HEK293T (cell line): ENCODE data around the gene PDF.

Source experiments
- CTCF ChIA-PET: fragments of 350-600 bp; formaldehyde crosslinking; extraction: SDS; loops from one replicate; lab custom pipeline; 2021; ENCODE audit warnings: antibody characterized with exemption, inconsistent platforms; lab: Yijun Ruan, JAX
- POLR2A ChIA-PET: fragments of 350-600 bp; formaldehyde crosslinking; extraction: SDS; loops from one replicate; lab custom pipeline; 2020; ENCODE audit warnings: antibody characterized with exemption, inconsistent platforms; lab: Yijun Ruan, JAX
- DNase-seq: peaks from one replicate; pipeline ENCODE4 v3.0.0; 2012; ENCODE audit warnings: mixed read lengths; ENCODE audit errors: extremely low spot score
- ARNT ChIP-seq: fragments of 450-650 bp; IDR thresholded peaks from 2 replicates; pipeline ENCODE4 v1.6.1; 2017; ENCODE audit warnings: mild to moderate bottlenecking
- BHLHE40 ChIP-seq: fragments of 450-650 bp; IDR thresholded peaks from 2 replicates; pipeline ENCODE4 v1.6.1; 2016; ENCODE audit warnings: mild to moderate bottlenecking, moderate library complexity, borderline replicate concordance
- CTBP1 ChIP-seq: fragments of 450-650 bp; IDR thresholded peaks from 2 replicates; pipeline ENCODE4 v1.6.1; 2016; ENCODE audit warnings: borderline replicate concordance
- ELF4 ChIP-seq: fragments of 450-650 bp; IDR thresholded peaks from 2 replicates; pipeline ENCODE4 v1.6.1; 2017; ENCODE audit warnings: antibody characterized with exemption
- FOXA1 ChIP-seq: fragments of 450-650 bp; IDR thresholded peaks from 2 replicates; pipeline ENCODE4 v1.6.1; 2016; ENCODE audit warnings: mild to moderate bottlenecking
- FOXK2 ChIP-seq: fragments of 450-650 bp; IDR thresholded peaks from 2 replicates; pipeline ENCODE4 v1.6.1; 2016; ENCODE audit warnings: mild to moderate bottlenecking
- FOXM1 ChIP-seq: fragments of 450-650 bp; IDR thresholded peaks from 2 replicates; pipeline ENCODE4 v1.6.1; 2017; ENCODE audit warnings: mild to moderate bottlenecking, borderline replicate concordance
- HDGF ChIP-seq: fragments of 450-650 bp; IDR thresholded peaks from 2 replicates; pipeline ENCODE4 v1.6.1; 2017; ENCODE audit warnings: antibody characterized with exemption, borderline replicate concordance
- L3MBTL2 ChIP-seq: fragments of 450-650 bp; conservative IDR thresholded peaks from 2 replicates; pipeline ENCODE4 v1.6.1; 2016; ENCODE audit warnings: mild to moderate bottlenecking
- LEF1 ChIP-seq: fragments of 450-650 bp; IDR thresholded peaks from 2 replicates; pipeline ENCODE4 v1.6.1; 2017; ENCODE audit warnings: mild to moderate bottlenecking, borderline replicate concordance
- NFRKB ChIP-seq: fragments of 450-650 bp; IDR thresholded peaks from 2 replicates; pipeline ENCODE4 v1.6.1; 2016; ENCODE audit warnings: mild to moderate bottlenecking, moderate library complexity
- PKNOX1 ChIP-seq: fragments of 450-650 bp; IDR thresholded peaks from 2 replicates; pipeline ENCODE4 v1.6.1; 2016
- SP1 ChIP-seq: fragments of 450-650 bp; IDR thresholded peaks from 2 replicates; pipeline ENCODE4 v1.6.1; 2017
- SUZ12 ChIP-seq: fragments of 450-650 bp; IDR thresholded peaks from 2 replicates; pipeline ENCODE4 v1.6.1; 2016; ENCODE audit warnings: mild to moderate bottlenecking
- TARDBP ChIP-seq: fragments of 450-650 bp; IDR thresholded peaks from 2 replicates; pipeline ENCODE4 v1.6.1; 2016
- ZNF384 ChIP-seq: fragments of 450-650 bp; IDR thresholded peaks from 2 replicates; pipeline ENCODE4 v1.6.1; 2016

The PDF gene

DNA sequence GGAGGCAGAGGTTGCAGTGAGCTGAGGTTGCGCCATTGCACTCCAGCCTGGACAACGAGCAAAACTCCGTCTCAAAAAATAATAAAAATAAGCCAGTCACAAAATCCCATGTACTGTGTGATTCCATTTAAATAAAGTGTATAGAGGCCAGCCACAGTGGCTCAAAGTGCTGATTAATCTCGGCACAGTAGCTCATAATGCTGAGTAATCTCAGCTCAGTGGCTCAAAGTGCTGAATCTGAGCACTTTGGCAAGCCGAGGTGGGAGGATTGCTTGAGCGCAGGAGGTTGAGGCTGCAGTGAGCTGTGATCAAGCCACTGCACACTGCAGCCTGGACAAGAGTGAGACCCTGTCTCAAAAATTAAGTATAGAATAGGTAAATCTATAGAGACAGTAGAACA lies 16.3 kb upstream of the PDF start:
- ChIA-PET CTCF (no interaction called here), POLR2A (interaction anchor here (1.5 kb wide), 1 partner anchor 38 kb away, joined by 3 read pairs; no protein-coding TSS in a partner anchor)
- DNase-seq: no peak
- no peak for TF ChIP-seq ZNF384

GRCh38 chr16:69345923-69346322 lies 15.5 kb upstream of the PDF start:
- DNase-seq: no peak
- ChIA-PET CTCF (no interaction called here), POLR2A (no interaction called here)

GRCh38 chr16:69344171-69344570 lies 13.8 kb upstream of the PDF start:
- TF ChIP-seq FOXK2 (no peak), ELF4 (no peak), ARNT (no peak), TARDBP (no peak), FOXM1 (no peak), SP1 (no peak), LEF1 (no peak), PKNOX1 (no peak), L3MBTL2 (no peak), CTBP1 (no peak), HDGF (no peak), NFRKB (no peak), FOXA1 (no peak), BHLHE40 (no peak), SUZ12 (no peak), ZNF384 (no peak)
- ChIA-PET POLR2A (no interaction called here), CTCF (no interaction called here)
- DNase-seq: no peak

More at GRCh38 chr16:69345923-69346322, 15.5 kb upstream of the PDF start:
- no peak for TF ChIP-seq TARDBP
- TF ChIP-seq NFRKB: no peak
- TF ChIP-seq CTBP1: no peak
- no peak for TF ChIP-seq FOXK2
- 0 out of 2 replicates have a peak, but pooled peaks have one; percentile 9 for TF ChIP-seq ELF4
- no peak for TF ChIP-seq ARNT

DNA sequence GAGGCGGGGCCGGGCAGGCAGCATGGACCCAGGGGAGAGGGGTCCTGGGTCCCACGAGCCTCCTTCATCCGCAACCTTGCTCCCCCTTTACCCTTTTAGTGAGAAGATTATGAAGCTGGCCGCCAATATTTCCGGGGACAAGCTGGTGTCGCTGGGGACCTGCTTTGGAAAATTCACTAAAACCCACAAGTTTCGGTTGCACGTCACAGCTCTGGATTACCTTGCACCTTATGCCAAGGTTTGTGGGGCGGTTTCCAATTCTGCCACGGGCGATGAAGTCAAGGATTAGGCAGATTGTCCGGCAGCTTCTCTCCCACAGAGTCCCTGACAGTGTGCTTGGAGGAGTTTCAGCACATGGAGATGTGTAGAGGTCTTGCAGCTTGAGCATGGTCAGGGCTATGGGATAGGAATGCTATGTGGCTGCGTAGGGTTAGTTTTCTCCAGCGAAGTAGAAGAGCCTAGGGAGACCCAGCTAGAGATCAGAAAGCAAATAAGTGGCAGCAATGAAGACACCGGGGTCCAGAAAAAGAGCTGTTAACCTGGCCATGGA lies 9.8 kb upstream of the PDF start:
- ChIA-PET CTCF (no interaction called here), POLR2A (interaction anchor here (0.7 to 1.4 kb wide), 5 partner anchors 10 to 14 kb away, joined by 3 to 6 read pairs (median 5); partner anchors contain the start of gene PDF)
- no peak for TF ChIP-seq FOXA1
- TF ChIP-seq CTBP1: no peak
- TF ChIP-seq NFRKB: no peak
- no peak for TF ChIP-seq HDGF
- TF ChIP-seq ARNT: no peak
- TF ChIP-seq FOXK2: no peak
- no peak for TF ChIP-seq ZNF384
- TF ChIP-seq SUZ12: no peak
- no peak for TF ChIP-seq FOXM1
- no peak for TF ChIP-seq TARDBP
- no peak for TF ChIP-seq LEF1
- no peak for TF ChIP-seq ELF4
- DNase-seq: no peak

DNA sequence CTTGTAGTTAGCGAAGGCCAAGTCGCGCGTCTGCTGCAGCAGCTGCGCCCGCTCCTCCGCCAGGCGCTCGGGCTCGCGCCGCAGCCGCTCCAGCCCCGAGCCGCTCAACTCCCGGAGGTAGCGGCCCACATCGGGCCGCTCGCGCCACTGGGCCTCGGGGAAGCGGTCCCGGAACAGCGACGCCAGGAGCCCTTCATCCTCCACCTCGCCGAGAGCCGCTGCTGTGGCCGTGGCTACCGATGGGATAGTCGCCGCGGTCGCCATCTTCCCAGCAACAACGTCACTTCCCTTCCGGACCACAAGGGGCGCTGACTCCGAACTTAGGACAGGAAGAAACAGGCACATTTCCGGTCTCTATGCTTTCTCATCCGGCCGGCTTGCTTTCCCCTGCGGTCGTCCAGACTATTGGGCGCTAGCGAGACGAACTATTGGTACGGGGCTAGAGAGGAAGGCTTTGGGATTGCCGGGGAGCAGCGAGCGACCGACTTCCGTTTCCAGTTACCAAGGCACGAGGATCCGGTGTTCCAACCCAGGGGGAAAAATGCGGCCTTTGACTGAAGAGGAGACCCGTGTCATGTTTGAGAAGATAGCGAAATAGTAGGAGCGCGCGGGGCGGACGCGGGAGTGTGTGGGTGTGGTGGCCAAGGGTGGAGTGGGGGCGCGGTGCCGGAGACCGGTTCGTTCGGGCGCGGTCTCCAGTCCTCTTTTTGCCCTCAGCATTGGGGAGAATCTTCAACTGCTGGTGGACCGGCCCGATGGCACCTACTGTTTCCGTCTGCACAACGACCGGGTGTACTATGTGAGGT lies 9.1 kb upstream of the PDF start, which contains the start of the genes COG8 and NIP7:
Gene COG8 (minus strand): TSS at position 276 of the 806 bp plus-strand sequence. CDS start 12 bp downstream, at position 264.
Gene NIP7 (plus strand): TSS at position 484 of the 806 bp plus-strand sequence. CDS start 58 bp downstream, at position 542.
- CTCF ChIA-PET: no interaction called here
- TF ChIP-seq FOXK2 (no peak), SP1 (no peak), FOXM1 (no peak), L3MBTL2 (peak; percentile 75), TARDBP (no peak), ELF4 (peak; percentile 59; the same call in 1 of the 2 replicates), ZNF384 (no peak), ARNT (0 out of 2 replicates have a peak, but pooled peaks have one; percentile 7), CTBP1 (no peak), LEF1 (no peak)
- peak; percentile 93 for DNase-seq
- POLR2A ChIA-PET: interaction anchor here (0.9 to 1.4 kb wide), 5 partner anchors 9 to 15 kb away, joined by 4 to 6 read pairs (median 5); partner anchors contain the start of gene PDF

DNA sequence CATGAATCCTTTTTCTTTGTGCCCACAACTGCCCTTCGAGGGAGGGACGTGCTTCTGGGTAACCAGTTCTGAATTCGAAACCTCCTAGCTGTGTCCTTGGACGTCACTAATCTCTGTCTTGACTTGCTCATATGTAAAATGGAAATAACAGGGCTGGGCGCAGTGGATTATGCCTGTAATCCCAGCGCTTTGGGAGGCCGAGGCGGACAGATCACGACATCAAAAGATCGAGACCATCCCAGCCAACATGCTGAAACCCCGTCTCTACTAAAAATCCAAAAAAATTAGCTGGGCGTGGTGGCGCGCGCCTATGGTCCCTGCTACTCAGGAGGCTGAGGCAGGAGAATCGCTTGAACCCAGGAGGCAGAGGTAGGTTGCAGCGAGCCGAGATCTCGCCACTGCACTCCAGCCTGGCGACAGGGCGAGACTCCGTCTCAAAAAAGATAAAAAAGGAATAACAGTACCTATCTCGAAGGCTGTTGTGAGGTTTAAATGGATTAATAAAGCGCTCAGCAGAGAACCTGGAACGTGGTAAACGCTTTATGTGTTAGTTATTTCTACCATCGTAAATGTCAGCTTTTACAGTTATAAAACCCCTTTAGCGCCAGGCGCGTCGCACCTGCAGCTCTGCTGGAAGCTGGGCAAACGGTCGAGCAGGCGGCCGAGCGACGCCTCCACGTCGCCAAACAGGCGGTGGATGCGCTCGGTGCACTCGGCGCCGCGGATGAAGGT lies 8.3 kb upstream of the PDF start:
- TF ChIP-seq BHLHE40 (no peak), L3MBTL2 (peak; percentile 21), HDGF (no peak)
- DNase-seq: no peak
- ChIA-PET POLR2A (interaction anchor here (0.9 to 1.3 kb wide), 2 partner anchors 9 to 50 kb away, joined by 3 to 4 read pairs; no protein-coding TSS in a partner anchor), CTCF (no interaction called here)

DNA sequence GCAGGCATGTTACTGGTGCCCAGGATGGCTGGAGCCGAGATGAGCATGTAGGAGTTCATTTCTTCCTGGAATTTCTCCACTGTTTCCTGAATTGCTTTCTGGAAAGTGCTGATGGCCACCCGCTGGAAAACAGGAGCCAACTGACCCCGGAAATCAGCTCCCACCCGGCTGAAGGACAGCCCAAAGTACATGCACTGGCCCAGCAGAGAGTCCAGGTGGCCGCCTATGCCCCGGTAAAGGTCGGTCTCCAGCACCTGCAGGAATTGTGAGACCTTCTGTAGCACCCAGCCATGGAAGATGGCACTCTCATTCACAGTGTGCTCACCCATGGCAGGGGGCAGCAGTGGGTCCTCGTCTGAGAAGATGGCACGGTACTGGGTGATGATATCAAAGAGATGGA lies 4.3 kb upstream of the PDF start:
- ChIA-PET CTCF (no interaction called here), POLR2A (no interaction called here)
- no peak for DNase-seq
- TF ChIP-seq SP1 (no peak), ELF4 (no peak), FOXK2 (no peak), FOXM1 (no peak), HDGF (no peak), BHLHE40 (no peak), L3MBTL2 (no peak)
